ENCODE measurements around the gene ORC3. TPM values are rescaled to one million over a fixed set of nuclear protein-coding genes. Genes with fewer than 3 reads are reported as not detected.

The ORC3 gene
- total and polyA plus RNA-seq, 2 experiments from 2014 or later: 32.4 to 35.3 TPM

GRCh38 chr6:87586371-87587077 is 3.4 kb upstream of the ORC3 start:
- Histone ChIP-seq H4K20me1 (ENCODE audit: insufficient read depth) (0 out of 2 replicates have a peak, but pooled peaks cover 3% of the 10 kb centered on the region), H3K9ac (no peak overlapping the region), H3K4me3 (no peak overlapping the region), H3K4me2 (ENCODE audit: unreplicated experiment) (peak overlapping the region; percentile 0), H3K36me3 (ENCODE audit: low read depth) (peaks cover 29% of the 10 kb centered on the region), H3F3A (ENCODE audit: insufficient read depth) (peaks cover 6% of the 10 kb centered on the region; the same call in 1 of the 2 replicates), H3K9me3 (ENCODE audit: low read depth) (no peaks in the 10 kb centered on the region), H3K27ac (no peak overlapping the region), H2AFZ (no peak overlapping the region), H3K4me1 (ENCODE audit: insufficient read depth) (peaks cover 30% of the 10 kb centered on the region), H3K79me2 (ENCODE audit: insufficient read depth) (peaks cover 99% of the 10 kb centered on the region), H3K9me2 (ENCODE audit: insufficient read depth) (no peaks in the 10 kb centered on the region), H3K27me3 (replicated peaks; ENCODE audit: insufficient read depth) (no peaks in the 10 kb centered on the region)
- no peak for DNase-seq
- TF ChIP-seq EZH2 (IDR thresholded peaks at IDR 0.05; ENCODE audit: insufficient read depth, poor library complexity, severe bottlenecking): no peak
- TF ChIP-seq EZH2phosphoT487 (IDR thresholded peaks at IDR 0.05; ENCODE audit: insufficient read depth, low read depth): no peak
- 88 to 91% methylated on average over 8 of the region's 8 CpGs for WGBS, 2 experiments (ENCODE audit: low coverage in 1 of 2, low lambda C conversion rate in 2 of 2, missing lambda C conversion rate in 2 of 2)
- in situ Hi-C loops (cut with MboI): no loop called here

GRCh38 chr6:87588756-87589407 is 1.1 kb upstream of the ORC3 start:
- DNase-seq: peak; percentile 64
- Histone ChIP-seq H3K79me2 (ENCODE audit: insufficient read depth) (peaks cover 99% of the 10 kb centered on the region), H3K4me2 (ENCODE audit: unreplicated experiment) (peak overlapping the region; percentile 100), H3K27ac (peak overlapping the region; percentile 91), H3K9me2 (ENCODE audit: insufficient read depth) (no peaks in the 10 kb centered on the region), H3K4me3 (peak overlapping the region; percentile 85), H2AFZ (peak overlapping the region; percentile 94), H3K9me3 (ENCODE audit: low read depth) (no peaks in the 10 kb centered on the region), H3F3A (ENCODE audit: insufficient read depth) (peaks cover 6% of the 10 kb centered on the region; the same call in 1 of the 2 replicates), H4K20me1 (ENCODE audit: insufficient read depth) (0 out of 2 replicates have a peak, but pooled peaks cover 3% of the 10 kb centered on the region), H3K27me3 (replicated peaks; ENCODE audit: insufficient read depth) (no peaks in the 10 kb centered on the region), H3K9ac (peak overlapping the region; percentile 97), H3K4me1 (ENCODE audit: insufficient read depth) (peaks cover 24% of the 10 kb centered on the region), H3K36me3 (ENCODE audit: low read depth) (peaks cover 9% of the 10 kb centered on the region; the same call in 1 of the 2 replicates)
- WGBS, 2 experiments (ENCODE audit: low coverage in 1 of 2, low lambda C conversion rate in 2 of 2, missing lambda C conversion rate in 2 of 2): 20 to 22% methylated on average over 10 of the region's 10 CpGs
- no peak for TF ChIP-seq EZH2 (IDR thresholded peaks at IDR 0.05; ENCODE audit: insufficient read depth, poor library complexity, severe bottlenecking)
- TF ChIP-seq EZH2phosphoT487 (IDR thresholded peaks at IDR 0.05; ENCODE audit: insufficient read depth, low read depth): no peak
- in situ Hi-C loops (cut with MboI): no loop called here

GRCh38 chr6:87590417-87590880 is 514 bp downstream of the ORC3 start:
- Histone ChIP-seq H4K20me1 (ENCODE audit: insufficient read depth) (no peaks in the 10 kb centered on the region), H3K9ac (peak overlapping the region; percentile 97), H3K4me2 (ENCODE audit: unreplicated experiment) (peak overlapping the region; percentile 92), H3K27ac (peak overlapping the region; percentile 91), H3K9me2 (ENCODE audit: insufficient read depth) (no peaks in the 10 kb centered on the region), H3K36me3 (ENCODE audit: low read depth) (peaks cover 4% of the 10 kb centered on the region; the same call in 1 of the 2 replicates), H3K27me3 (replicated peaks; ENCODE audit: insufficient read depth) (no peaks in the 10 kb centered on the region), H3K9me3 (ENCODE audit: low read depth) (no peaks in the 10 kb centered on the region), H3K79me2 (ENCODE audit: insufficient read depth) (peaks cover 91% of the 10 kb centered on the region), H3F3A (ENCODE audit: insufficient read depth) (peaks cover 6% of the 10 kb centered on the region; the same call in 1 of the 2 replicates), H2AFZ (peak overlapping the region; percentile 94), H3K4me3 (peak overlapping the region; percentile 85), H3K4me1 (ENCODE audit: insufficient read depth) (peaks cover 24% of the 10 kb centered on the region)
- WGBS, 2 experiments (ENCODE audit: low coverage in 1 of 2, low lambda C conversion rate in 2 of 2, missing lambda C conversion rate in 2 of 2): 1 to 2% methylated on average over 11 of the region's 11 CpGs
- TF ChIP-seq EZH2phosphoT487 (IDR thresholded peaks at IDR 0.05; ENCODE audit: insufficient read depth, low read depth) (no peak), EZH2 (IDR thresholded peaks at IDR 0.05; ENCODE audit: insufficient read depth, poor library complexity, severe bottlenecking) (no peak)
- no peak for DNase-seq
- in situ Hi-C loops (cut with MboI): no loop called here

GRCh38 chr6:87590990-87591389 is 1.1 kb downstream of the ORC3 start:
- H3K79me2 ChIP-seq (ENCODE audit: insufficient read depth): peaks cover 85% of the 10 kb centered on the region
- peaks cover 6% of the 10 kb centered on the region; the same call in 1 of the 2 replicates for H3F3A ChIP-seq (ENCODE audit: insufficient read depth)
- peak overlapping the region; percentile 94 for H2AFZ ChIP-seq
- H3K9ac ChIP-seq: peak overlapping the region; percentile 97
- H3K36me3 ChIP-seq (ENCODE audit: low read depth): peaks cover 4% of the 10 kb centered on the region; the same call in 1 of the 2 replicates
- peak overlapping the region; percentile 92 for H3K4me2 ChIP-seq (ENCODE audit: unreplicated experiment)
- peak overlapping the region; percentile 85 for H3K4me3 ChIP-seq
- no peak overlapping the region for H3K27ac ChIP-seq
- no peaks in the 10 kb centered on the region for H4K20me1 ChIP-seq (ENCODE audit: insufficient read depth)
- H3K9me2 ChIP-seq (ENCODE audit: insufficient read depth): no peaks in the 10 kb centered on the region
- peaks cover 24% of the 10 kb centered on the region for H3K4me1 ChIP-seq (ENCODE audit: insufficient read depth)
- in situ Hi-C loops (cut with MboI): no loop called here
- no peaks in the 10 kb centered on the region for H3K27me3 ChIP-seq (replicated peaks; ENCODE audit: insufficient read depth)
- 55 to 56% methylated on average over 4 of the region's 4 CpGs for WGBS, 2 experiments (ENCODE audit: low coverage in 1 of 2, low lambda C conversion rate in 2 of 2, missing lambda C conversion rate in 2 of 2)
- no peak for TF ChIP-seq EZH2phosphoT487 (IDR thresholded peaks at IDR 0.05; ENCODE audit: insufficient read depth, low read depth)
- no peak for TF ChIP-seq EZH2 (IDR thresholded peaks at IDR 0.05; ENCODE audit: insufficient read depth, poor library complexity, severe bottlenecking)
- peak; percentile 48 for DNase-seq
- H3K9me3 ChIP-seq (ENCODE audit: low read depth): no peaks in the 10 kb centered on the region

All from GM23248 (cell line).